ENCODE results near the gene CYB5B.

CYB5B gene

GRCh38 chr16:69448470-69449193 is 24.2 kb downstream of the CYB5B start:
- DNase-seq: no peak

DNA sequence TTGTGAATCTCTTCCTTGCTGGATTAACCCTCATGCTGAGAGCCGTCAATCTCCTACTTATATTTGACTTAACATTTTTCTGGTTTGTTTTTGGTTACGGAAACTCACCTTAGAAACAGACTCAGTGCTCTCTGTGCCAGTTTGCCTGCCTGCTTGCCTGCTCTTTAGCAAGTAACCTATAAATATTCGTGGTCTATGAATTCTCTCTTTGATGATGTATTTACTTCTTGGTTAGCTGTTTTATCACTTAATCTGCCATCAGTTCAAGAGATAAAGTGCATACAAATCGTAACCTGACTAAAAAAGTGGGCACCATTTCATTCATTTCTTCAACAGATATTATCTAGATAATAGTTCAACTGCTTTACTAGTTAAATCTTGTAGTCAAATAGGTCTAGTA is 26.7 kb downstream of the CYB5B start:
- no peak for DNase-seq

DNA sequence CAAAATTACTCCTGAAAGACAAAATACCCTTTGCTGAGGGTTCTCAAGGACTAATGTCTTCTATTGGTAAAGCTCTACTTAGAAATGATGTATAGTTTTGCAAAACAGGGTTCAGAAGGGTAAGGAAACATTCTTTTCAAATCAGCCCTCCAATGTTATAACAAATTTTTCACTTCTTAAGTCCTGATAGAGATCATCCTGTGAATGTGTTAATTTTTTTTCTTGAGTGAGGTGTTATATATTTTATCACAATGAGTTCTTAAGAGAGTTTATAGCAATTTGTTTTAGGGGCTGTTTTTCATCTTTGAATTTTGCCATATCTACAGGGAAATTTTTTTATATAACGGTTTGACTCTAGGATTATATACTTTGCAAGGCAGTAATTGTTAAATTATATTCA is 29.5 kb downstream of the CYB5B start:
- DNase-seq: no peak

- DNase-seq: no peak
Observed at GRCh38 chr16:69463876-69464275, 39.5 kb downstream of the CYB5B start.

DNA sequence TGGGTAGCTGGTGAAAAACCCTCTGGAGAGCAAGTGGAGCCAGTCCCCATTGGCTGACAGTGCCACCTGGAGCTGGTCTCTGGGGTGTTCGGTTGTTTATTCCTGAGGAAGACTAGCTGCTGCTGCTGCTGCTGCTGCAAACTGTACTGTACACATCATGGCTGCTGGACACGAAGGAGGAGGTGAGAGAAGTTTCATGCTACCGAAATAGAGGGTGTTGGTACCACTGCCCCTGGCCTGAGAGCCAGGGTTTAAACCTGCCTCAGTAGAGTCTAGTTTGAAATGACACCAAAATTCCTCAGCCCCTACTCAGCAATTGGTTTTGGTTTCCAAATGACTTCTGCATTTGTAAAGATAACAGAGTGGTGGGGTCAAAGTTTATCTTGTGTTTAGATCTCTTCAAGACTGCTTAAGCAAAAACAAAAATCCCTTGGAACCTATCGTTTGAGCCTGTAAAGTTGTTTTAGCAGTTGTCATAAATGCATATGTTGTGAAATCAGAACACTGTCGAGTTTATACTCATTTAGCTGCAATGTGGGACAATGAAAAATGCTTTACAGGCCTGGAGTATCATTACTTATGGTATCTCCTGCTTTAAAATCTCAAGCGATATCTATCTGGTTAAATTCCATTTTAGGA is 40.8 kb downstream of the CYB5B start:
- DNase-seq: no peak

DNA sequence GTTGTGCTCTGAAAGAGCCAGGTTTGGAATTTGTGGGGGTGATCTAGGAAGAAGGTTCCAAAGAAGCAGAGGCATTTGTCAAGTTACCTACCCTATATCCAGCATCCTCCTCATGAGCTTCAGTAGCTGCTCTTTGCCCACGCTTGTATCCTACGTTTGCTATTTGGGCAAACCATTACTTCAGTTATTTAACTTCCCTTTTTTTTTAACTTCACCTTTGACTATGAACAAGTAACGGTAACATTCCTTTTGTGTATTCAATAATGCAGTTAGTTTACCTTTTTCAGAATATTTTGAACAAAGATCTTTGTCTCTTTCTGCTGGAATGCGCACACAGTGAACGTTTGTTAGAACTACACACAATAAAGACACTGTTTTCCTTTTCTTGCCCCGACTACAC is 41.5 kb downstream of the CYB5B start:
- no peak for DNase-seq

- no peak for DNase-seq
Observed at GRCh38 chr16:69466547-69466946, 42.1 kb downstream of the CYB5B start.

DNA sequence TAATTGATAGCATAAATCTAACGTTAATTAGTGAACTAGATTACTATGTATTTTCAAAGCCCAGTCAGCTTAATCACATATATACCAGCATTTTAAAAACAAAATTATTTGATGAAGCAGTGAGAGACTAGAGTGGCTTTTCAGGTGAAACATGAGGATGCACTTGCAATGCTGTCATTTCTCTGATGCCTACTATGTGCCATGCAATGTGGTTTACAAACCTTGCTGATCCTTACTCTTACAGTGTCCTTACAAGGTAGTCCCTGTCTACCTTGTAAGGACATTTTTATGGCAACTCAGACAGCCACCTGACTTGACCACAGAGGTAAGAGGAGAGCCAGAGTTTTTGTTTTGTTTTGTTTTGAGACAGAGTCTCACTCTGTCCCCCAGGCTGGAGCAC is 42.7 kb downstream of the CYB5B start:
- no peak for DNase-seq

- DNase-seq: no peak
Observed at GRCh38 chr16:69467531-69468204, 43.2 kb downstream of the CYB5B start.

GRCh38 chr16:69469807-69470561 is 45.6 kb downstream of the CYB5B start:
- DNase-seq: no peak

- DNase-seq: peak in 1 of 2 donors; percentile 6
Observed at GRCh38 chr16:69471121-69471520, 46.7 kb downstream of the CYB5B start.

GRCh38 chr16:69474408-69474807 is 50.0 kb downstream of the CYB5B start:
- no peak for DNase-seq

GRCh38 chr16:69476920-69477443 is 52.6 kb downstream of the CYB5B start:
- DNase-seq: no peak

DNA sequence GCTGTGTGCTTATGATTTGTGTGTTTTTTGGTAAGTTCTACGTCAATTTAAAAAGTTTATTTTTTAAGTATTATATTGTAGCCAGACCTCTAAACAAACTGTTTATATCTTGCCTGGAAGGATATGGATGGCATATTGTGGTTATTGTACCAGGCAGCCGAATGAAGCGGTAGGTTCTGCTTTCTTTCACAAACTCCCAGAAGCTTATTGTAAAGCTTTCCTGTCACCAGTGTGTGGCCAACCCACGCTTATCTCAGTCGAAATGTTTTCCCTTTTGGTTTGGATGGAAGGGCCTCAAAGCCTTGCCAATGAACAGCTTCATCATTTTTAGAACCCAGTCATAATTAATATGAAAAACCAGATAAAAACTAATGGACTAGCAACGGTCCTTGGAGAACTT is 53.1 kb downstream of the CYB5B start:
- DNase-seq: no peak

- no peak for DNase-seq
Observed at GRCh38 chr16:69478685-69479084, 54.3 kb downstream of the CYB5B start.

DNA sequence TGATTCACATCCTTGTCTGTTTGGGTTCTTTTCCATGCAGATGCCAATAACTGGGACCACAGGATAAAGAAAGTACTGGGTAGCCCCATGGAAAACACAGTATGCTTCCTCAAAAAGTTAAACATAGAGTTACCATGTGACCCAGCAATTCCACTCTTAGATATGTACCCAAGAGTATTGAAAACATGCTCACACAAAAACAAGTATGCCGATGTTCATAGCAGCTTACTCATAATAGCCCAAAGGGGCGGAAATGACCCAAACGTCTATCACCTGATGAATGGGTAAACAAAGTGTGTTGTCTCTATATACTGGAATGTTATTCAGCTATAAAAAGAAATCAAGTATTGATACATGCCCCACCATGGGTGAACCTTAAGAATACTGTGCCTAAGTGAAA is 55.4 kb downstream of the CYB5B start:
- DNase-seq: no peak

- no peak for DNase-seq
Observed at GRCh38 chr16:69481901-69482341, 57.5 kb downstream of the CYB5B start.

- DNase-seq: no peak
Observed at GRCh38 chr16:69482410-69482991, 58.1 kb downstream of the CYB5B start.

GRCh38 chr16:69483611-69484010 is 59.2 kb downstream of the CYB5B start:
- no peak for DNase-seq

GRCh38 chr16:69485361-69485760 is 60.9 kb downstream of the CYB5B start:
- no peak for DNase-seq

- DNase-seq: no peak
Observed at GRCh38 chr16:69485816-69486215, 61.4 kb downstream of the CYB5B start.

DNA sequence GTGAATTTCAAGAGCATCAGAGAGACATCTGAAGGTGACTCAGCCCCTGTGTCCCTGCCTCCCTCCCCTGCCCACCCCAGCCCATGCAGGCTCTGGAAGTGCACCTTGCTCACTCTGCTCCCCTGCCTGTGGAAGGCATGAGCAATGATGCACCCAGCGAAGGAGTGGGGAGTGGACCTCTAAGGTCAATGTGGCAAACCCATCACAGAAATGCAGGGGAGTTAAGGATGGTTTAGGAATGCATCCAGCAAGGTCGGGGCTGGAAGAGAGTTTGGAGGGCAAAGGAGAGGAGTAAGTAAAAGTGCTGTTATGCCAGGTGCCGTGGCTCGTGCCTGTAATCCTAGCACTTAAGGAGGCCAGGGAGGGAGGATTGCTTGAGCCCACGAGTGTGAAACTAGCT is 61.9 kb downstream of the CYB5B start:
- no peak for DNase-seq

DNA sequence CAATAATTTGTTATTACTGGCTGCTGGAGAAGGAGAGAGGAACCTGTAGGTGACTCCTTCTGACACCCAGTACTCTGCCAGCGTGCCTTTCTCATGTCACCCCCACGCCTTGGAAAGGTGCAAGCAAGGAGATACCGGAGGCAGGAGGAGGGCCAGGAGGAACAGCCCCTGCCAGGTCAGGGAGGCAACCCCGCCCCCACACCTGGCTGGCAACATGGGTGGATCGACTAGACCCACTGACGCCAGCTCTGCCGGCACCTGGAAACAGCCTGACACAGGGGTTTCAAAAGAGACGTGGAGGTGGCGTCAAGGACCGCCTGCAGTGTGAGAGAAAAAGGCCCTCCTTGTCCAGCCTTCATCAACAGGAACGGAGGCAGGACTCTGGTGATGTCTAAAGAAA is 62.3 kb downstream of the CYB5B start:
- no peak for DNase-seq
